H9 (cell line): ENCODE data around the gene RASGRF1. TPM values are rescaled to one million over a fixed set of nuclear protein-coding genes. Genes with fewer than 3 reads are reported as not detected.

Experiments
- DNase-seq: peaks from one replicate; pipeline ENCODE4 v3.0.0-alpha.2; 2017
- H2AFZ ChIP-seq: one replicate; pipeline ENCODE4 v1.6.1; 2013; ENCODE audit warnings: mild to moderate bottlenecking, low read length, control low read depth, moderate library complexity
- H2AK5ac ChIP-seq: 2 replicates; pipeline ENCODE4 v1.6.1; 2013; ENCODE audit warnings: low read length, control low read depth, mixed read lengths; ENCODE audit not compliant: insufficient read length
- H2BK120ac ChIP-seq: one replicate; pipeline ENCODE4 v1.6.1; 2013; ENCODE audit warnings: low read depth, mild to moderate bottlenecking, low read length, control low read depth, inconsistent platforms; ENCODE audit not compliant: poor library complexity, severe bottlenecking
- H2BK12ac ChIP-seq: 2 replicates; pipeline ENCODE4 v1.6.1; 2013; ENCODE audit warnings: low read length, control low read depth, mixed read lengths, low read depth; ENCODE audit not compliant: insufficient read length
- H2BK15ac ChIP-seq: 2 replicates; pipeline ENCODE4 v1.6.1; 2013; ENCODE audit warnings: low read depth, low read length, control low read depth
- H2BK20ac ChIP-seq: one replicate; pipeline ENCODE4 v1.6.1; 2013; ENCODE audit warnings: low read depth, mild to moderate bottlenecking, low read length, control low read depth, inconsistent platforms; ENCODE audit not compliant: poor library complexity, severe bottlenecking
- H2BK5ac ChIP-seq: 2 replicates; pipeline ENCODE4 v1.6.1; 2013; ENCODE audit warnings: low read length, control low read depth, mixed read lengths; ENCODE audit not compliant: insufficient read length
- H3K14ac ChIP-seq: 2 replicates; pipeline ENCODE4 v1.6.1; 2013; ENCODE audit warnings: low read length, control low read depth; ENCODE audit not compliant: insufficient read depth
- H3K18ac ChIP-seq: 2 replicates; pipeline ENCODE4 v1.6.1; 2013; ENCODE audit warnings: low read depth, mild to moderate bottlenecking, mixed read lengths, low read length, control low read depth; ENCODE audit not compliant: insufficient read length
- H3K23ac ChIP-seq: 2 replicates; pipeline ENCODE4 v1.6.1; 2013; ENCODE audit warnings: low read length, control low read depth, mixed read lengths, low read depth; ENCODE audit not compliant: insufficient read length
- H3K23me2 ChIP-seq: 2 replicates; pipeline ENCODE4 v1.6.1; 2013; ENCODE audit warnings: low read depth, mild to moderate bottlenecking, mixed read lengths, low read length, control low read depth; ENCODE audit not compliant: insufficient read length, poor library complexity, severe bottlenecking
- H3K27ac ChIP-seq: 2 replicates; pipeline ENCODE4 v1.5.1; 2013; ENCODE audit warnings: low read length, control low read depth, mixed read lengths, low read depth; ENCODE audit not compliant: insufficient read length
- H3K27me3 ChIP-seq: 2 replicates; pipeline ENCODE4 v1.6.1; 2013; ENCODE audit warnings: low read length, control low read depth, inconsistent platforms; ENCODE audit not compliant: insufficient read depth
- H3K4ac ChIP-seq: 2 replicates; pipeline ENCODE4 v1.6.1; 2013; ENCODE audit warnings: low read depth, mild to moderate bottlenecking, control low read depth, inconsistent platforms, low read length, moderate library complexity
- H3K4me1 ChIP-seq: 2 replicates; pipeline ENCODE4 v1.6.1; 2013; ENCODE audit warnings: low read length, control low read depth, inconsistent platforms; ENCODE audit not compliant: insufficient read depth
- H3K4me2 ChIP-seq: 2 replicates; pipeline ENCODE4 v1.6.1; 2013; ENCODE audit warnings: low read length, control low read depth, mixed read lengths; ENCODE audit not compliant: insufficient read length, insufficient read depth
- H3K56ac ChIP-seq: 2 replicates; pipeline ENCODE4 v1.6.1; 2013; ENCODE audit warnings: low read depth, mild to moderate bottlenecking, mixed read lengths, low read length, control low read depth; ENCODE audit not compliant: insufficient read length
- H3K79me1 ChIP-seq: 2 replicates; pipeline ENCODE4 v1.6.1; 2013; ENCODE audit warnings: low read depth, mild to moderate bottlenecking, moderate library complexity, low read length, control low read depth, inconsistent platforms; ENCODE audit not compliant: insufficient read depth, poor library complexity, severe bottlenecking
- H3K79me2 ChIP-seq: 2 replicates; pipeline ENCODE4 v1.6.1; 2013; ENCODE audit warnings: low read length, control low read depth, inconsistent platforms; ENCODE audit not compliant: insufficient read depth
- H3K9ac ChIP-seq: 2 replicates; pipeline ENCODE4 v1.6.1; 2013; ENCODE audit warnings: low read length, control low read depth, mixed read lengths; ENCODE audit not compliant: insufficient read length; ENCODE audit errors: extremely low read depth
- H3K9me3 ChIP-seq: one replicate; pipeline ENCODE4 v1.6.1; 2013; ENCODE audit warnings: low read depth, low read length, inconsistent platforms; ENCODE audit not compliant: control insufficient read depth
- H3T11ph ChIP-seq: one replicate; pipeline ENCODE4 v1.6.1; 2013; ENCODE audit warnings: mild to moderate bottlenecking, low read length, control low read depth, inconsistent platforms
- H4K20me1 ChIP-seq: one replicate; pipeline ENCODE4 v1.6.1; 2013; ENCODE audit not compliant: control insufficient read depth, insufficient read length, insufficient read depth
- H4K5ac ChIP-seq: 2 replicates; pipeline ENCODE4 v1.6.1; 2013; ENCODE audit warnings: low read depth, mild to moderate bottlenecking, mixed read lengths, low read length, control low read depth; ENCODE audit not compliant: insufficient read length
- H4K8ac ChIP-seq: replicated peaks from 2 replicates; pipeline ENCODE4 v1.6.1; 2013; ENCODE audit warnings: low read length, control low read depth, mixed read lengths, low read depth; ENCODE audit not compliant: insufficient read length
- H4K91ac ChIP-seq: 2 replicates; pipeline ENCODE4 v1.6.1; 2013; ENCODE audit warnings: low read depth, mild to moderate bottlenecking, moderate library complexity, mixed read lengths, low read length, control low read depth; ENCODE audit not compliant: insufficient read length
- H3K27ac Mint-ChIP-seq, 3 experiments: 2 replicates in 2 of 3; 3 replicates in 1 of 3; pipeline ENCODE4 v1.8.0; 2020 to 2021; ENCODE audit warnings: mixed read lengths in 3 of 3, mild to moderate bottlenecking in 1 of 3, moderate library complexity in 1 of 3
- H3K27me3 Mint-ChIP-seq: 2 replicates; pipeline ENCODE4 v1.8.0; 2021; ENCODE audit warnings: low read depth, mild to moderate bottlenecking, moderate library complexity, mixed read lengths
- H3K36me3 Mint-ChIP-seq, 3 experiments: 2 replicates in 2 of 3; 3 replicates in 1 of 3; pipeline ENCODE4 v1.8.0; 2020 to 2021; ENCODE audit warnings: low read depth in 3 of 3, mixed read lengths in 3 of 3; ENCODE audit not compliant: insufficient read depth in 1 of 3
- H3K4me1 Mint-ChIP-seq, 2 experiments: 2 replicates each; pipeline ENCODE4 v1.8.0; 2020; ENCODE audit warnings: mixed read lengths in 2 of 2
- H3K4me3 Mint-ChIP-seq, 2 experiments: 2 replicates in 1 of 2; 3 replicates in 1 of 2; pipeline ENCODE4 v1.8.0; 2020 to 2021; ENCODE audit warnings: mild to moderate bottlenecking in 2 of 2, mixed read lengths in 2 of 2, moderate library complexity in 1 of 2
- H3K9me3 Mint-ChIP-seq, 2 experiments: 2 replicates in 1 of 2; 3 replicates in 1 of 2; pipeline ENCODE4 v1.8.0; 2020; ENCODE audit warnings: mild to moderate bottlenecking in 2 of 2, mixed read lengths in 2 of 2, moderate library complexity in 1 of 2
- CTCF ChIP-seq: fragments of 200-600 bp; sonication (generic); conservative IDR thresholded peaks from 3 replicates; pipeline ENCODE4 v1.8.0; 2021; ENCODE audit warnings: antibody characterized with exemption, mild to moderate bottlenecking
- WGBS: extraction: QIAGEN DNeasy Blood & Tissue Kit; methylation state at CpG from one replicate; pipeline ENCODE4 v1.1.7; 2013; ENCODE audit warnings: missing lambda C conversion rate, low lambda C conversion rate, mixed read lengths; ENCODE audit not compliant: insufficient read length; ENCODE audit errors: extremely low coverage; 5-methylcytosine and 5-hydroxymethylcytosine counted together
- total RNA-seq: library from RNA; stranded (reverse); gene quantifications from 2 replicates; pipeline ENCODE4 v1.2.1, GENCODE V29; 2021

Gene RASGRF1
- total RNA-seq, 1 experiment from 2014 or later: 0.48 TPM

GRCh38 chr15:78950343-78950742, 140.2 kb downstream of the RASGRF1 start:
- Histone ChIP-seq H3K18ac (no peak overlapping the region), H2BK5ac (no peak overlapping the region), H3K27ac (no peak overlapping the region), H2BK120ac (no peak overlapping the region), H4K8ac (no peak overlapping the region), H4K5ac (no peak overlapping the region), H3K4me2 (no peak overlapping the region), H3K79me1 (no peaks in the 10 kb centered on the region), H3K9ac (no peak overlapping the region), H2BK15ac (no peak overlapping the region), H3K56ac (no peak overlapping the region), H3T11ph (no peak overlapping the region), H4K20me1 (no peaks in the 10 kb centered on the region), H3K4ac (no peak overlapping the region), H3K27me3 (no peaks in the 10 kb centered on the region; the same call in 1 of the 2 replicates), H3K23ac (no peak overlapping the region), H3K79me2 (no peaks in the 10 kb centered on the region), H2BK20ac (no peak overlapping the region), H3K9me3 (no peaks in the 10 kb centered on the region), H3K14ac (no peak overlapping the region), H3K4me1 (no peaks in the 10 kb centered on the region; the same call in 1 of the 2 replicates), H2AFZ (no peak overlapping the region), H3K23me2 (no peaks in the 10 kb centered on the region), H2BK12ac (no peak overlapping the region), H4K91ac (no peak overlapping the region), H2AK5ac (no peak overlapping the region)
- no CpG with 5 or more reads among the region's 9 CpGs for WGBS
- Mint-ChIP-seq H3K9me3 (no peaks in the 10 kb centered on the region), H3K36me3 (no peaks in the 10 kb centered on the region), H3K27ac (no peak overlapping the region), H3K4me3 (no peak overlapping the region), H3K27me3 (peaks cover 23% of the 10 kb centered on the region), H3K4me1 (peaks cover 23 to 27% of the 10 kb centered on the region in 2 experiments)
- TF ChIP-seq CTCF: no peak
- no peak for DNase-seq
